NB4 (cell line): Measurements from ENCODE around the gene DMC1.
"Not testable (repeated sequence)": the region's sequence is repeated elsewhere in the genome, so short reads cannot be mapped to it uniquely, and the experiment has no call there.

Experiments
- DNase-seq: peaks from one replicate; pipeline ENCODE4 v3.0.0; 2010; ENCODE audit warnings: low read depth
- H3K4me3 ChIP-seq: one replicate; pipeline ENCODE4 v1.5.1; 2011; ENCODE audit warnings: mild to moderate bottlenecking, low read depth, low read length, moderate library complexity
- CTCF ChIP-seq: IDR thresholded peaks from one replicate; pipeline ENCODE4 v1.5.1; 2012; ENCODE audit warnings: low read depth, low read length
- MAX ChIP-seq: IDR thresholded peaks from 2 replicates; pipeline ENCODE4 v1.6.1; 2011; ENCODE audit warnings: low read depth, low read length
- MYC ChIP-seq: IDR thresholded peaks from 2 replicates; pipeline ENCODE4 v1.6.1; 2011; ENCODE audit warnings: low read depth, low read length
- POLR2A ChIP-seq: IDR thresholded peaks from 2 replicates; pipeline ENCODE4 v1.6.1; 2011; ENCODE audit warnings: mild to moderate bottlenecking; ENCODE audit not compliant: insufficient read length; ENCODE audit errors: extremely low read depth

The DMC1 gene

GRCh38 chr22:38569972-38570778 lies at the start of gene DMC1:
Gene DMC1 (minus strand): TSS chr22:38570183. CDS start chr22:38568256, 1,927 bp downstream.
- peak; percentile 96 for DNase-seq
- H3K4me3 ChIP-seq: peak within 1 kb of the TSS; percentile 76
- TF ChIP-seq POLR2A (peak; percentile 30), CTCF (no peak), MYC (peak; percentile 42; the same call in 1 of the 2 replicates), MAX (0 out of 2 replicates have a peak, but pooled peaks have one; percentile 21)

- TF ChIP-seq MAX: no peak
- TF ChIP-seq MYC: no peak
- no peak for TF ChIP-seq POLR2A
- no peak for TF ChIP-seq CTCF
- no peak overlapping the region for H3K4me3 ChIP-seq
- no peak for DNase-seq
Observed at GRCh38 chr22:38618682-38619081, 48.7 kb upstream of the DMC1 start.

- DNase-seq: no peak
- no peak overlapping the region for H3K4me3 ChIP-seq
- TF ChIP-seq POLR2A (no peak), MYC (no peak), MAX (no peak), CTCF (no peak)
Observed at GRCh38 chr22:38618258-38618657, 48.3 kb upstream of the DMC1 start.

- H3K4me3 ChIP-seq, DNase-seq: not testable (repeated sequence)
Observed at GRCh38 chr22:38615064-38615405, 45.1 kb upstream of the DMC1 start.

GRCh38 chr22:38614332-38615063 lies 44.5 kb upstream of the DMC1 start:
- DNase-seq: no peak
- TF ChIP-seq MAX (no peak), POLR2A (no peak), MYC (no peak), CTCF (no peak)
- H3K4me3 ChIP-seq: no peak overlapping the region

GRCh38 chr22:38613588-38613987 lies 43.6 kb upstream of the DMC1 start:
- no peak for DNase-seq
- no peak overlapping the region for H3K4me3 ChIP-seq
- TF ChIP-seq CTCF (no peak), MAX (no peak), POLR2A (no peak), MYC (no peak)
